VCaP (cell line): Measurements from ENCODE around the gene TMEM185B.

Source experiments
- H3K27ac ChIP-seq: fragments of 450-650 bp; 2 replicates; pipeline ENCODE4 v1.5.1; 2017
- TF ChIP-seq, protein P1 (sequence below): fragments of 450-650 bp; conservative IDR thresholded peaks from 2 replicates; pipeline ENCODE4 v1.5.1; 2017; ENCODE audit warnings: mild to moderate bottlenecking, moderate library complexity

The TMEM185B gene

DNA sequence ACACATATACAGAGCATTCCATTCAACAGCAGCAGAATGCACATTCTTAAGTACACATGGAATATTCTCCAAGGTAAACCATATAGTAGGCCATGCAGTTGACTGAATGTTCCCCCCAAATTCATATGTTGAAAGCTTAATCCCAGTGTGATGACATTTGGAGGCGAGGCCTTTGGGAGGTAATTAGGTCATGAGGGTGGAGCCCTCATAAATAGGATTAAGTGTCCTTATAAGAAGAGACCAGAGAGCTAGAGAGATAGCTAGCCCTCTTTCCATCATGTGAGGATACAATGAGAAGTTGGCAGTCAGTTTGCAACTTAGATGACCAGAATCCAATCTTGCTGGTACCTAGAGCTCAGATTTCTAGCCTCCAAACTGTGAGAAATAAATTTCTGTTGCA is 27.6 kb downstream of the TMEM185B start:
- no peak overlapping the region for H3K27ac ChIP-seq
- TF ChIP-seq, protein P1, sequence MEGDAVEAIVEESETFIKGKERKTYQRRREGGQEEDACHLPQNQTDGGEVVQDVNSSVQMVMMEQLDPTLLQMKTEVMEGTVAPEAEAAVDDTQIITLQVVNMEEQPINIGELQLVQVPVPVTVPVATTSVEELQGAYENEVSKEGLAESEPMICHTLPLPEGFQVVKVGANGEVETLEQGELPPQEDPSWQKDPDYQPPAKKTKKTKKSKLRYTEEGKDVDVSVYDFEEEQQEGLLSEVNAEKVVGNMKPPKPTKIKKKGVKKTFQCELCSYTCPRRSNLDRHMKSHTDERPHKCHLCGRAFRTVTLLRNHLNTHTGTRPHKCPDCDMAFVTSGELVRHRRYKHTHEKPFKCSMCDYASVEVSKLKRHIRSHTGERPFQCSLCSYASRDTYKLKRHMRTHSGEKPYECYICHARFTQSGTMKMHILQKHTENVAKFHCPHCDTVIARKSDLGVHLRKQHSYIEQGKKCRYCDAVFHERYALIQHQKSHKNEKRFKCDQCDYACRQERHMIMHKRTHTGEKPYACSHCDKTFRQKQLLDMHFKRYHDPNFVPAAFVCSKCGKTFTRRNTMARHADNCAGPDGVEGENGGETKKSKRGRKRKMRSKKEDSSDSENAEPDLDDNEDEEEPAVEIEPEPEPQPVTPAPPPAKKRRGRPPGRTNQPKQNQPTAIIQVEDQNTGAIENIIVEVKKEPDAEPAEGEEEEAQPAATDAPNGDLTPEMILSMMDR, result no peak

DNA sequence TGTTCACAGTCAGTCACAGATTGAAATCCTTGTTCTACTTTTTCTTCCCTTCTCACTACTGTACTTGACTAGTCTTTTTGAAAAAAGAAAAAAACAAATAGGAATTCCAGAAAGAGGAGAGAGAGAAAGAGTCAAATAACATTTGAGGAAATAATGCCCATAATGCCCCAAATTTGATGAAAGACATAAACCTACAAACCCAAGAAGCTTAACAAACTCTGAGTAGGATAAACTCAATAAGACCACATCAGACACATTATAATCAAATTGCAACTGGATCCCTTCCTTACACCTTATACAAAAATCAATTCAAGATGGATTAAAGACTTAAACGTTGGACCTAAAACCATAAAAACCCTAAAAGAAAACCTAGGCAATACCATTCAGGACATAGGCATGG is 30.9 kb downstream of the TMEM185B start:
- TF ChIP-seq, protein P1, result no peak
- H3K27ac ChIP-seq, result no peak overlapping the region

DNA sequence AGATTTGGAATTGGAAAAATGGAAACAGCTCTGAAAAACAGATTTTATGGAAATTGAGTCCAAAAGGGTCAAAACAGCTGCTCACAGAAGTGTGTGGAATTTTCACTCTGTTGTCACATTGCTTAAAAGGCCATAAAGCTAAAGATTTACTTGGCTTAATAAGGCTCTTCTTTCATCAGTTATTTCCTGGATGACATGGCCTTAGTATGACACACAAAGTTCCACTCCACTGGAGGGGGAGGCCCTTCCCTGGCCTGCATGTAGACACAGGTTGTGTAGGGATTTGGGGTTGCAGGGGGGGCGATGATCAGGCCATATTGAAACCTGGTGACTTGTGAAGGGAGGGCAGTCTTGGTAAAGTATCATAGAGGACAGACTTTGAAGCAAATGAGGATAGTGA is 34.0 kb downstream of the TMEM185B start:
- TF ChIP-seq, protein P1, result no peak
- no peak overlapping the region for H3K27ac ChIP-seq

DNA sequence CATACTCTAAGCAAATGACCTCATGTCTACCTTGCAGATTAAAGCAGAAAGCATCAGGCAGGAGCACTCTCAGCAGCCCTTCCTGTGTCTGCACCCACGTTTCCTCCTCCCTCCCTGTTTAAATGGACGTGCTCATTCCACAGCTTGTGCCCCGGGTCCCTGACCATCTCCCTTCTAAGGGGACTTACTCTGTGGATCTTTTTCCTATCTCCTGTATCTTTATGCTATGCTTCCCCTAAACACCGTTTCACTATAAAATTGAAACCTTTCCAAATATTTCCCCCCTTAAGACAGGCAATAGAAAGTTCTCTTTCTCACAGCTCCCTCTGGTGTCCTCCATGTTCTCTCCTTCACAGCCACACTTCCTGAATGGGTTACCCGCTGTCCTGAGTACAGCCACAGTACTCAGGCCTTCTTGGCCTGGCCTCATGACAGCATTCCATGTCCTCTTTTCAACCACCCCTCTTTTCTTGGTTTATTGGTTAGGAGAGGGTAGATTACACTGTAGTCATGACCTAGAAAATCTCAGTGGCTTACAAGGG is 41.1 kb downstream of the TMEM185B start:
- TF ChIP-seq, protein P1, result no peak
- H3K27ac ChIP-seq, result no peak overlapping the region

DNA sequence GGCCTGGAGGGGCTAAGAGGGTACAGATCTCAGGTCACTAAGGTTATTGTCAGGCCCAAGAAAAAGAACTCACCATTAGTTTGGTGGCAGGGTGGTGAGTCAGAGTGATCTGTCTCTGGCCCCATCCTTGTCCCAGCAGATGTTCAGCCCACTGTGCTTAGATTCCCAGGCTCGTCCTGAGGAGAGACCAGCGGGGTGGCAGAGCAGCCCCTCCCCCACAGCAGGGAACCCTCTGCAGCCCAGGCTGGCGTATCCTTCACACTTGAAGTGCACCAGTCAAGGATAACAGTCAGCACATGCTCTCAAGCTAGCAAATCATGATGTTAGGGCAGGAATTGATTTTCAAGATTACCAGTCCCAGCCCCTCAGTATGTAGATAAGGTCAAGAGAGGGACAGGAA is 43.1 kb downstream of the TMEM185B start:
- no peak overlapping the region for H3K27ac ChIP-seq
- TF ChIP-seq, protein P1, result no peak

DNA sequence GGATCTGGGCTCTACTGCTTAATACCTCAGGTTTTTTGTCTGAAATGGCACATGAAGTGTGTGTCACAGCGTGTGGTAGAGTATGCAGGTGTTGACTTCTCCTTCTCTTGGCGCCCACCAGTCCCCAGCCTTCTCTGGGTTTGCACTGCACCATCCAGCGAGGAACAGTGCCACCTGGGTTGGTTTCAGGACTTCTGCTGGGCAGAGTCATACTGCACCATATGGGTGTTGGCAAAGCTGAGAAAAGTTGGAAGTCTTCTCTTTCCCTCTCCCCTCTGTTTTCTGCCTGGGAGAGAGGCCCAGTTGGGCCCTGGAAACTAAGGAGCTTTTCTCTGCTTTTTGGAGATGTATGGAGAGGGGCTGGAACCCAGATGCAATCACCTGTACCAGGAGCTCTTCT is 43.8 kb downstream of the TMEM185B start:
- TF ChIP-seq, protein P1, result no peak
- H3K27ac ChIP-seq, result 0 out of 2 replicates have a peak overlapping the region, but pooled peaks have one; percentile 11

DNA sequence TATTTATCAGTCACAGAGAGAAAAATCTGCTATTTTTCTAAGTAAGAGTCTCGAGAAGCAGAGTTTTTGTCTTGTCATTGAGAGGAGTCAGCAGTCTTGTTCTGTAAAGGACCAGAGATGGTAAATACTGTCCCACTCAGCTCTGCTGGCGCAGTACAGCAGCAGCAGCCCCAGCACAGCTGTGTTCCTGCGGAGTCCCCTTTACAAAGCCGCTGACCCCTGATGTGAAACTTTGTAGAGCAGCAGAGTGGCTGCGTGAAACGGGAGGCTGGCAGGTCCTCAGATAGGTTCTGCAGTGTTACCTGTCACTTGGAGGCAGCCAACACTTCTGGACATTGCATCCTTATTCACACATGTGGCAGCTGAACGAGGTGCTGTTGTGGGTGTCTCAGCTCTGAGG is 45.2 kb downstream of the TMEM185B start:
- no peak overlapping the region for H3K27ac ChIP-seq

More for the DNA sequence above, 45.2 kb downstream of the TMEM185B start:
- TF ChIP-seq, protein P1, result no peak
